Measurements from ENCODE around the gene SEPTIN1. TPM values are rescaled to one million over a fixed set of nuclear protein-coding genes. Genes with fewer than 3 reads are reported as not detected.
"Not testable (repeated sequence)": the region's sequence is repeated elsewhere in the genome, so short reads cannot be mapped to it uniquely, and the experiment has no call there.

The SEPTIN1 gene
- total RNA-seq, 1 donor from 2014 or later, result 8.9 TPM

- DNase-seq (ENCODE audit: low spot score), result not testable (repeated sequence)
These were observed 40.4 kb downstream of the SEPTIN1 start for GRCh38 chr16:30341971-30342370.

GRCh38 chr16:30340621-30341020, 41.7 kb downstream of the SEPTIN1 start:
- no peak for DNase-seq (ENCODE audit: low spot score)

- not testable (repeated sequence) for DNase-seq (ENCODE audit: low spot score)
These were observed 43.6 kb downstream of the SEPTIN1 start for GRCh38 chr16:30338715-30339114.

GRCh38 chr16:30337964-30338357, 44.4 kb downstream of the SEPTIN1 start:
- not testable (repeated sequence) for DNase-seq (ENCODE audit: low spot score)

- peak; percentile 33 for DNase-seq (ENCODE audit: low spot score)
These were observed 46.5 kb downstream of the SEPTIN1 start for GRCh38 chr16:30335598-30336474.

- DNase-seq (ENCODE audit: low spot score), result peak; percentile 81
These were observed 47.2 kb downstream of the SEPTIN1 start for GRCh38 chr16:30335028-30335597.

GRCh38 chr16:30334473-30334989, 47.8 kb downstream of the SEPTIN1 start:
- DNase-seq (ENCODE audit: low spot score), result peak; percentile 88

Other genes with a start within 250 kb of the SEPTIN1 start
- 22.9 TPM for gene CORO1A, start 199.0 kb downstream of the SEPTIN1 start, total RNA-seq (ENCODE audit: insufficient read depth, low replicate concordance)
- 110 TPM for gene BOLA2B, start 188.9 kb downstream of the SEPTIN1 start, total RNA-seq (ENCODE audit: insufficient read depth, low replicate concordance)
- gene SLX1A, start 188.7 kb downstream of the SEPTIN1 start, total RNA-seq (ENCODE audit: insufficient read depth, low replicate concordance), result 10.8 TPM
- 5.1 TPM for gene SULT1A3, start 183.3 kb downstream of the SEPTIN1 start, total RNA-seq (ENCODE audit: insufficient read depth, low replicate concordance)
- gene NPIPB13, start 134.1 kb downstream of the SEPTIN1 start, total RNA-seq (ENCODE audit: insufficient read depth, low replicate concordance), result 0.24 TPM
- gene CD2BP2, start 27.3 kb downstream of the SEPTIN1 start, total RNA-seq (ENCODE audit: insufficient read depth, low replicate concordance), result 20.9 TPM
- 35.6 TPM for gene TBC1D10B, start 12.1 kb downstream of the SEPTIN1 start, total RNA-seq (ENCODE audit: insufficient read depth, low replicate concordance)
- not detected for gene MYL11, start 7.8 kb downstream of the SEPTIN1 start, total RNA-seq (ENCODE audit: insufficient read depth, low replicate concordance)
- 14.2 TPM for gene ZNF48, start 12.9 kb upstream of the SEPTIN1 start, total RNA-seq (ENCODE audit: insufficient read depth, low replicate concordance)
- gene ZNF771, start 25.0 kb upstream of the SEPTIN1 start, total RNA-seq (ENCODE audit: insufficient read depth, low replicate concordance), result 12.0 TPM
- gene DCTPP1, start 47.5 kb upstream of the SEPTIN1 start, total RNA-seq (ENCODE audit: insufficient read depth, low replicate concordance), result 10.1 TPM
- gene SEPHS2, start 63.3 kb upstream of the SEPTIN1 start, total RNA-seq (ENCODE audit: insufficient read depth, low replicate concordance), result 6.3 TPM
- gene ITGAL, start 90.2 kb upstream of the SEPTIN1 start, total RNA-seq (ENCODE audit: insufficient read depth, low replicate concordance), result 3.1 TPM
- gene ZNF768, start 144.0 kb upstream of the SEPTIN1 start, total RNA-seq (ENCODE audit: insufficient read depth, low replicate concordance), result 14.7 TPM
- 5.5 TPM for gene ZNF747, start 152.3 kb upstream of the SEPTIN1 start, total RNA-seq (ENCODE audit: insufficient read depth, low replicate concordance)
- 4.1 TPM for gene ZNF764, start 175.8 kb upstream of the SEPTIN1 start, total RNA-seq (ENCODE audit: insufficient read depth, low replicate concordance)
- gene ZNF688, start 189.2 kb upstream of the SEPTIN1 start, total RNA-seq (ENCODE audit: insufficient read depth, low replicate concordance), result 5.1 TPM
- gene ZNF785, start 203.1 kb upstream of the SEPTIN1 start, total RNA-seq (ENCODE audit: insufficient read depth, low replicate concordance), result 17.3 TPM
- gene ZNF689, start 227.8 kb upstream of the SEPTIN1 start, total RNA-seq (ENCODE audit: insufficient read depth, low replicate concordance), result 8.2 TPM